NCI-H345 treated with DMSO at 0.1 percent for 48 hours (cell line): ENCODE measurements around the gene SLC6A2.

Experiments
- DNase-seq: peaks from one replicate; lab custom pipeline; 2025; ENCODE audit not compliant: unreplicated experiment; lab: John Stamatoyannopoulos, UW

The SLC6A2 gene

DNA sequence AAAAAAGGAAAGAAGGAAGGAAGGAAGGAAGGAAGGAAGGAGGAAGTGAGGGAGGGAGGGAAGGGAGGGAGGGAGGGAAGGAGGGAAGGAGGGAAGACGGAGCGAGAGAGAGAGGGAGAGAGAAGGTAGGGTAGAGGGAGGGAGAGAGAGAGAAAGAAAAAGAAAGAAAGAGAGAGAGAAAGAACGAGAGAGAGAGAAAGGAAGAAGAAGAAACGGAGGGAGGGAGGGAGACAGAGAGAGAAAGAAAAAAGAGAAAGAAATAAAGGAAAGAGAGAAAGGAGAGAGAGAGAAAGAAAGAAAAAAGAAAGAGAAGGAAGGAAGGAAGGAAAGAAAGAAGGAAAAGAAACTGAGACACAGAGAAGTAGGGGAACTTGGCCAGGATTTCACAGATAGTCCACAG is 8.4 kb upstream of the SLC6A2 start:
- DNase-seq = no peak

DNA sequence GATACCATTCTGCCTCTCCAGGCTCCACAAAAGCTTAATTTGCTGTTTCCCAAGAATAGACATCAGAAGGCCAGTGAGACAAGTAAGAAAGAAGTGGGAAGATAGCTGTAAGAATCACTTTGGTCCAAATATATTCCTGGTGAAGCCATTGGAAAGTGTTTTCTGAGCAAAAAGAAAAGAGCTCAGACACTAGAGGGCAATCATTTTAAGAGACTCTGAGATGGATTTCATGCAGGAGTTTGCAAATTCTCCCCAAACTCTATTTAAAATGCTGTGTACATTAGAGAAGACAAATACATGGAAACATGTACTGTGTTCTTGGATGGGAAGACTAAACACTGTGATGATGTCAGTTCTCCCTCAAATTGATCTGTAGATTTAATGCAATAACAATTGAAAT is 8.0 kb upstream of the SLC6A2 start:
- no peak for DNase-seq

DNA sequence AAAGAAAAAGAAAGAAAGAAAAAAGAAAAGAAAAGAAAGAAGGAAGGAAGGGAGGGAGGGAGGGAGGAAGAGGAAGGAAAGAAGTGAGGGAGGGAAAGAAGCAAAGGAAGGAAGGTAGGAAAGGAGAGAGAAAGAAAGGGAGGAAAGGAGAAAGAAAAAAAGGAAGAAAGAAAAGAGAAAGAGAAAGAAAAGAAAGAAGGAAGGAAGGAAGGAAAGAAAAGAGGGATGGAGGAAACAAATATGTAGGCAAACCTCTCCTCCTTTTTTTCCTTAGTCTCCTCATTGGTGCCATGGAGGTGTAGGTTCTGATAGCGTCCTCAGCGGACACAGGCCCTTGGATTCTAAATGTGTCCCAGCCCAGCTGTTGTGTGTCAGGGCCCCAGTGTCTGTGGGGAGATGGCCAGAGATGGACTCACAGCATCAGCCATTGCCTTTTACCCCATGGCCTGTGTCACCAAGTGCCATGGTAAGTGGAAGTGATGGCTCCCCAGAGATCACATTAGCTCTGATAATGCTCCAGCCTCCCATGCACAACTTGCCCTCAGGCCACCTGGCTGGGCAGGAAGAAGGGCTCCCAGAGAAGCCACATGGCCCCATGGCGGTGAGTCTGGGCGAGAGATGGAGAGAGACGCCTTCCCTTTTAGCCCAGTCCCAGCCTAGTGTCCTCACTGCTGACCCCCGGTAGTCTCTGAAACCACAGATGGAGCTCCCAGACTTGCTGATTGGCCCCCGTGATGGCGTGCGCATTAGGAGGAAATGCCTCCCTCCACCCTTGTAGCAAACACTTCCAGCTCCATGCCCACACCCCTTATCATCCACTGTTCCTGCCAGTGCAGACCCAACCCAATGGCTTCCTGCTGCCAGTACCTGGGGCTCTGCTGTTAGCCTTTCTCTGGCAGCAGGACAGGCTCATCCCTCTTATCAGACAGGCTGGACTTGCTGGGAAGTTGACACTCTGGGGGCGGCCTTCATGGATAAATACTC is 3.7 kb upstream of the SLC6A2 start:
- no peak for DNase-seq

DNA sequence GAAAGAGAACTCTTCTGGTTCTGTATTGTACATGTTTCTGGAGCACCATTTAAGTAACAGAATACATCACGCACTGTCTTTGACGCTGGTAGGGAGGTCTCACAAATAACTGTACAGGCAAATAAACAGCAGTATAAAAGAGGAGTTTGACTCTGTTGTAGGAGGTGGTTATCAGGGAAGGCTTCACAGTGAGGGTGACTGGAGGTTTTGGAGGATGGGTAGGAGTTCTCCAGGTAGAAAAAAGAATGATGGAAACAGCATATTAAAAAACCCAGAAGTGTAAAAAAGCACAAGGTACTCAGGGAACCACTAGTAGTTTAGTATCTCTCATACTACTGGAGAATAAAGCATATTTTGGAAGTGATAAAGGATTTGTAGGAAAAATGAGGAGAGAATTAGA is 2.7 kb upstream of the SLC6A2 start:
- no peak for DNase-seq

DNA sequence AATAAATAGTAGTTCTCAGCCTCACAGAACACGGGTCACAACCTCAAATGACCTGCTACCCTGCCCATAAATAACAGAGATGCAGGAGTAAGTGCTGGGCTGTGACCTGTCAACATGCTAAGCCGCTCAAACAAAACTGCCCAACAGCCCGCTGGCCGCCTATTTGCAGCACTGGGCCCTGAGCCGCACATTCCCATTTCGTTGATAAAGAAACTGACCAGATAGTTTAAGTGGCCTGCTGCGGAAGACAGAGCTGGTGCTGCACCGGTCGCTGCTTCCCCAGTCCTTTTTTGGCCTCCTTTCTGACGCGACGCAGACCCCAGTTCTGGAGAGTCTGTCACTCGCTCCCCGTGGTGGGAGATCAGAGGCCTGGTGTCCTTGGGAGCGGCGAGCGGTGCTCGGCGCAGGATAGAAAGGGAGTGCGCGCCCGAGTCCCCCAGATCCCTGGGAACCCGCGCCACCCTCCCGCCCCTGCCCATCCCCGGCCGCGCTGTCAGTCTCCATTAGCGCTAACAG is 349 bp upstream of the SLC6A2 start:
- no peak for DNase-seq

DNA sequence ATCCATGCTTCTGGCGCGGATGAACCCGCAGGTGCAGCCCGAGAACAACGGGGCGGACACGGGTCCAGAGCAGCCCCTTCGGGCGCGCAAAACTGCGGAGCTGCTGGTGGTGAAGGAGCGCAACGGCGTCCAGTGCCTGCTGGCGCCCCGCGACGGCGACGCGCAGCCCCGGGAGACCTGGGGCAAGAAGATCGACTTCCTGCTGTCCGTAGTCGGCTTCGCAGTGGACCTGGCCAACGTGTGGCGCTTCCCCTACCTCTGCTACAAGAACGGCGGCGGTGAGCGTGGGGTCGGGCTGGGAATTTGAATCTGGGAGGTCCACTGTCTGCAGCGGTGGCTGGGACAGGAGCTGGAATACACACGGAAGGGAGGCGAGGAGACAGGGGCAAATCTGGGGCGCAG is 904 bp downstream of the SLC6A2 start:
- no peak for DNase-seq

DNA sequence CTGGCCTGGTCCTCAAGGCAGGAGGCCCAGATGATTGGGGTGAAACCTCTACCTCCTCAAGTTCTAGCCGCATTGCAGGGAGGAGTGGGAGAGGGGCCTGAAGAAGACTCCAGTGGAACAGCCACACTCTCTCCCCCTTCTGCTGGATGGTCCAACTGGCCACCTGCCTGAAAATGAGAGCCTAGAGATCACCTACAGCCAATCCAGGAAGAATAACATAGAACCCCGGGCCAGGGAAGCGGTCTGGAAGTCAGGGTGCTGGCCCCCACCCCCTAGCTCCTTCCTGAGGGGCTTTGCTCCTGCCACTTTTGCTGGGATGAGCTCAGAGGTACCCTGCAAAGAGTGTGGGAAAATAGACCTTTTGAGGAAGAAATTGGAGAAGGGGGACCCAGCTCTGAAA is 1.8 kb downstream of the SLC6A2 start:
- DNase-seq = no peak

DNA sequence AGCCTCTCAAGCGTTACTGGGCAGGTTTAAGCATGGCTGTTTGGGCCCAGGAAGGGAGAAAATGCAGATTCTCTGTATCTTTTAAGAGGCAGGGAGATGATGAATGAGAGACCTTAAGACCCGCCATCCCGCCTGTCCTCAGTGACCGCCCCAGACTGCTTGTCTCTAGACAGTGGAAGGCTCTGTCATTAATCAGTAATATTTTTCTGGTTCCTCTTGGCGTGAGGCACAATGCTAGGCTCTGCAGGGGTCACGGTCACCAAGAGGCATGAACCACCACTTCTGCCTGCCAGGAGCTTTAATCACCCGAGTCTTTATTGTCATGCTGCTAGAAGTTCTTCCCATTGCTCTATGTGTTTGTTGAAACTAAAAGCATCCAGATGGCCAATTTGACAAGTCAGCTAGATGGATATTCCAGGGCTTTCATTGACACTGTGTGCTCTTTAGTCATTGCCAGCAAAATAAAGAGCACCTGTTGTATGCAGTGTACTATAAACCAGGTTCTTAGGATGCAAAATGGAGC is 3.2 kb downstream of the SLC6A2 start:
- DNase-seq = no peak

DNA sequence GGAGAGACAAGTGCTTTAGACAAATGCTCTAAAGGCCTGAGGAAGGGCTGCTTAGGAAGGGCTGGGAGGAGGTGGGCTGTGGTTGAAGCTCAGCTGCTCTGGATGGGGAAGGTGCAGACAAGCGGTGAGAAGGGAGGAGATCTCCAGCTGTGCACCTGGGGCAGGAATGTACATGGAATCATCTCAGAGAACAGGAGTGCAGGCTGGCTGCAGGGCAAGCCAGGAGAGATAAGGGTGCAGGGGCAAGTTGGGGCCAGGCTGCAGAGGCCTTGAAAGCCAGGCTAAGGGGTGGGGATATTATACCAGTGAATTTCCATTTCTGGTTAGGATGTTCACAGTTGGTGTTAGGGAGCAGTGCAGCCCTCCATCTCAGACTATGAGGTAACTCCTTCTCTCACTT is 4.2 kb downstream of the SLC6A2 start:
- no peak for DNase-seq

DNA sequence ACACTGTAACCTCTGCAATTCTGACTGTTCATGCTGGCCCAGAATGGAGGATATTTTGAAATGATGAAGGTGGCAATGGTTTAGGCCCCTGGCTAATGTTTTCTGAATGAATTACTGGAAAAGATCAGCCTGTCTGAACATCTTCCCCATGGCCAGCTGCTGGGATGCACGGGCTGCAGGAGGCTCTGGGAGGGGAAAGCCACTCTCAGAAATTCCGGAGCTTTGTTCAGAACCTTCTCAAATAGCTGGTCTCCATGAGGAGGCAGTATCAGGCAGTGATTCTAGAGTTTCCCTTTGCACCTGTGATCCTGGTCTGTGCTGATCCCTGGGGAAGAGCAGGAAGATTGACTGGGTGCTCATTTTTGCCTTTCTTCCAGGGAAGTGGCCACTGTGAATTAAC is 5.0 kb downstream of the SLC6A2 start:
- no peak for DNase-seq

DNA sequence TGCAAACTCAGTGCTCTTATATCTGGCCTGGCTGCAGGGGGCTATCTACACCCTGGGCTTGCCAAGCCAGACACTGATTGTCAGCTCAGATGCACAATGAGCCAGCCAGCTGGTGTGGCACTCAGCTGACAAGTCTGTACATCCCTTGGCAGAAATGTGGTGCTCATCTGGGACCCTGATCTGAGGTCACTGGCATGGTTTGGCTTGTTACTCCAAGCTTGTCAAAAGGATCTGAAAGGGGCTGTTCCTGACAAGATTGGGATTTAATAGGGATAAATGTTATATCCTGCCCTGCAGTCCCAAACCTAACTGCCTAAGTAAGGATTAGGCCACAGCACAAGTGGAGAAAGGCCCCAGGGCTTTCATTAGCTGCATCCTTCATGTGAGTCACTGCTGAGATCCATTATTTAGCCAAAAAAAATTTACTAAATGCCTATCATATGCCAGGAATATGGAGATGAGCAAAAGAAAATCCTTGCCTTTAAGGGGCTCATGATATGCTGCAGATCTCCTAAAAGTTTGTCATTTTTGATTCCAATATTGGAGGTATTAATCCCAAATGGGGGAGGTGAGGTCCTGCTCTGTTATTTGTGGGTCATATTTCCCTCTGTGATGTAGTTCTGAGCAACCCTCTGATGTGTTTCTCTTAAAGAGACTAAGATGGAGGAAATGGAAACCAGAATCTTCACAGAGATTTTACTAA is 6.3 kb downstream of the SLC6A2 start:
- no peak for DNase-seq

DNA sequence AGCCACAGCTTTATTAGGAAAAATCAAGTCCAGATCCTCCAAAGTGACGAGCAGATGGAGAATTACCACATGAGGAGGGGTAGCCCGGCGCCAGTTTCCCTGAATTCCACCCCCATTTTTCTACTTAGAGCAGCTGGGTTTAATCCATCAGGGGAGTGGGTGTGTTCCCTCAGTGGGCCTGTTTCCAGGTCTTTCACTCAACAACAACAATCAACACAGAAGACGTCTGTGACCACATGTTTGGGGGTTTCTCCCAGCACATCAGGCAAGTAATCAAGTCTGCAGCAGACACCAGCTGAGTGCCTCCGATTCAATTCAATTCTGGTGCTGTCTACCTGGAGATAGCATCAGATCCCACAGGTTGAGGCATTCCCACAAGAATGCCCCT is 6.8 kb downstream of the SLC6A2 start:
- DNase-seq = no peak

DNA sequence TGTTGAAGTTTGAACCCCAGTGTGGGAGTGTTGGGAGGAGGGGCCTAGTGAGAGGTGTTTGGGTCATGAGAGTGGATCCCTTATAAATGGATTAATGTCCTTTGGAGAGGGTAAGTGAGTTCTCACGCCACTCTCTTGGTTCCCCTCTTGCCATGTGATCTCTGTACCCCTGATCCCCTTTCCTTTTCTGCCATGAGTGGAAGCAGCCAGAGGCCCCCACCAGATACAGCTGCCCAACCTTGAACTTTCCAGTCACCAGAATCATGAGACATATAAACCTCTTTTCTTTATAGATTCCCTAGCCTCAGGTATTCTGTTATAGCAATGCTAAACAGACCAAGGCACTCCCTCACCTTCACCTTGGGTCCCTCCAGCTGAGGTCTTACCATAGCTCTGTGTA is 7.4 kb downstream of the SLC6A2 start:
- DNase-seq = no peak

DNA sequence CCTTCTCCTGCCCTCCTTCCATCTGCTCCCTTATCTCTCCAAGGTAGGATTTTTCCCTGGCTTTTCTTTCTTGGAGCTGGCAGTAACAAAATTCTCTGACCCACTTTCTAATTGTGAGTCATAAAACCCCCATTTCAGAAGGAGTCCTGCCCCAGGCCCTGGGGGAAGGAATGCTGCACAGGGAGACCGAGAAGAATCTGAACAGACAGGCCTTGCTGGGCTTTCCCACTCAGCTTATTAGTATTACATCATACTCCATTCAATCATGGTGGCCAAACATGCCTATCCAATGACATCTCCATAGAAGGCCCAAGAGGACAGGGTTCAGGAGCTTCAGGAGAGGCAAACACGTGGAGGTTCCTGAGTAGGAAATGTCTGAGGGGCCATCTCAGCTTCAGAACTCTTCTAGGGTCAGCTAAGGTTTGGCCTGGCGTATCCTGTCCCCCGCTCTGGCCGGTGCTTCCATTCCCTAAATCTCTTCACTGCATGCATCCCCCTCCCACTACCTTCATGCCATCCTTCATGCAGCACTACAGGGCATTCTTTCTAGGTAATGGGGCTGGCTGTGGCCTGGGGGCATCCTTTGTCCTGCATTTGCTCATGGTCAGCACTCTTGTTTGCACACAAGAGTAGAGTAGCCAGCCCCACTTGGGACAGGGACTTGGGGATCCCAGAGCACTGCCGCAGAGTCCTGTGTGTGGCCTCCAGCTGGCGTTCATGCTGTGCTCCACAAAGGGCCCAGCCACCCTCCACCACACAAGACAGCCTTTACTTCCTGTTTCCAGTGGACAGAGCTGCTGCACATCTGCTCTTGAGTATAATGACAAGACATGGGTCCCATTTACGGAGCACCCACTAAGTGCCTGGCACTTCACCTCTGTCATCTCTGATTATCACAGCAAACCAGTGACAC is 8.2 kb downstream of the SLC6A2 start:
- DNase-seq = no peak

DNA sequence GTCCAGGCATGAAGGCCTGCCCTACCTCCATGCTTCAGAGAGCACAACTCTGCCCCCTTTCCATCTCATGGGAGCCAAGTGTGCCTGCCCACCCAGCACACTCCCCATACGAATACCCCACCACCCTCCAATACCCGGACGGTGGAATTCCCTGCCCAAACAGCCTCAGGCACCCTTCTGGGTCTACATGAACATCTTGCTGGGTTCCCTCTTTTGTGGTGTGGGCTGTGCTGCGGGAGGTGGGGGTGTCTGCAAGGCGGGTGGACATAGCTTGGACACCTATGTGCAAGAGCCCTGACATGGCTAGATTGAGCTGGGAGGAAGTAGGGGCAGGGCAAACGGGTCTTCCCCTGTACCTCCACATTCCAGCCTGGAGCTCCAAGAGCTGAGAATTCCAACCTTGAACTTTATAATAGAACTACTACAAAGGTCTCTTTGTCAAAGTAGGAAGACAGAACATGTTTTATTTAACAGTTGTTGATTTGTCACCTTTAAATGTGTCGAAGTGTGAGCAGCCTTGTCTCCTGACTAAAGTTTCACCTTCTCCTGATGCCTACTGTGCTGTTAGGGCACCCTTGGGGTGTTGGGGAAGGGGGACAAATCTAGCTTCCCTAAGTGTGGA is 9.1 kb downstream of the SLC6A2 start:
- DNase-seq = no peak

DNA sequence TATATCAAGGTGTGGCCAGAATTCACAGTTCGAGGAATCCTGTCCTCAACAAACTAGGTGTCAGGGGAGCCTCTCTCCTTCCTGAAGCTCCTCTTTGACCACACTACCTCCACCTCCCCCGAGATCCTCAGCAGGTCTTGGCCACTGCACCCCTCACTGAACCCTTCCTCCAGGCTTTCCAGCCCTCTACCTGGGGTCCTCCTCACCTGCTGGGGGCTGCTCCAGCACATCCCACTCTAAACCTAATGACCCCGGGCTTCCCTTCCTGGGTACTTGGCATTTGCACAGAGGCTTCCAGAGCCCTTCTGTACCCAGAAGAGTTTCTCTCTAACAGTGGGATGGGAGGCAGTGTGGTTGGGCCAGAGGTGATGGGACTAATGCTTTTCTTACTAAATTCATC is 9.7 kb downstream of the SLC6A2 start:
- no peak for DNase-seq

DNA sequence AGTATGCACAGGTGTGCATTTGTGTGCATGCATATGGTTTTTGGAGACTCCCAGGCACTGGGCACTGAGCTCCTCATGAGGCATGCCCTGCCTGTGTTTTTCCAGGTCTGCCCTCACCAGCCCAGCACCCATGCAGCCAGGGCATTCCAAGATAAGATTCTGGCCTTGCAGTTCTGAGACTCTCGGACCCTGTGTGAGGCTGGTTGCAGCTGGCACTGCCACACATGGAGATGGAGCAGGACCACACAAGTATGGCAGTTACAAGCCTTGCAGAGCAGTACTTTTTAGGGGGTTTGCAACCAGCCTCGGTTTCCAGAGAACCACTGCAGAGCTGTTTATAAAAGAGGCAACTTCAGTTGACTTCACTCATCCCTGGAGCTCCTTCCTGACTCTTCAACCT is 10.2 kb downstream of the SLC6A2 start:
- no peak for DNase-seq

DNA sequence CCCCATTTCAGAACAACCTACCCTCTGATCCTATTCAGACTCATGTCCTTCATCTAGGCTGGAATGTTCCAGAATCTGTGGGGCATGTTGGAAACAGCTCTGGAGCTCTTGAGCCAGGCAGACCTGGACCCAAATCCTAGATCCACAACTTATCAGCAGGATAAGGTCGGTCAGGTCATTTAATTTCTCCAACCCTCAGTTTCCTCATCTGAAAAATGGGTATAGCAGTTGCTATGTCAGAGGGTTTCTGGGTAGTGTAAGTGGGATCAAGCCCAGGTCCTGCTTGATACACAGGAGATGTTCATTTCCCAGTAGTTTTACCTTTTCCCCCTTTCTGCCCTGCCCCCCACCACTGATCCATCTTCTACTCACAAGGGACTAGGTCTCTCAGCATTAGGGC is 12.0 kb downstream of the SLC6A2 start:
- no peak for DNase-seq

DNA sequence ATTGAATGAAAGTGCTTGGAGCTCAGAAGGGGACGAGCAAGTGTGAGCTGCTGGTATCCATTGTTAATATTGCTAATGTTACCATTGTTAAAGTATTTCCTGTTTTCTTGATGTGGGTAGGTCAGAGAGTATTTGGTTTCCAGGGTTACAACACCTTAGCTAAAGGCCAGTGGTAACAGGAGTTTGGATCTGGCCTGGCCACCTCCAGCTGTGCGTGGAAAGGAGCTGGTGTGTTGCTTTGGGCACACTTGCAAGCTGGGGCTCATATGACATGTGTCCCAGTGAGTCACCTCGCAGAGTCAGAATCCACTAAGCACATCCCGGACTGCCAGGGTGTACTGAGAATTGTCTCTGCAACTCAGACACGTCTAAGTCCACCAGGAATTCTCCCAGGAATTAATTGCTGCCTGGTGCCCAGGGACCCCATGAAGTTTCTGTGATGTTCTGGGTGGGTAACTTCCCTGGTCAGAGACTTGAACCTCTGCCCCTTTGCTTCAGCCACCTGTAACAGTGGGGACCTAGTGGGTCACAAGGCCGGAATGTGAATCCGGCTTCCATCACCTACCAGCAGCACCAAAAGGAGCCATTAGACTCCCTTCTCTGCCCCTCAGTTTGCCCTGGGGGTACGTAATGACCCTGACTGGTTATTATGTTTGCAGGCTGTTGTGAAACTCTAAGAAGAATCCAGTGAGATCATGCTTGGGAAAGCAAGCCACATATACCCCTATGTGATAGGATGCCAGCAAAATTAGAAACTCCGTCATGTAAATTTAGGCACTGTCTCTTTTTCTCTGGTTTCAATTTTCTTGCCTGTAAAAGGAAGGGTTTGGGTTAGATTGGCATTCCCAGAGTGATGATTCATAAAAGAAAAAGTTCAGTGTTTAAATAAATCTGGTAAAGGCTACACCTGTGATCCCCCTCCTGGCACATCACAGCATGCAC is 12.8 kb downstream of the SLC6A2 start:
- no peak for DNase-seq
